GM12801 (cell line): ENCODE results near the gene CNNM3.

Experiments
- CTCF ChIP-seq: IDR thresholded peaks from one replicate; pipeline ENCODE4 v1.5.1; 2011; ENCODE audit warnings: control low read depth; ENCODE audit not compliant: insufficient read length; ENCODE audit errors: extremely low read depth

Gene CNNM3

GRCh38 chr2:96877631-96878092, 61.6 kb downstream of the CNNM3 start:
- no peak for TF ChIP-seq CTCF

- TF ChIP-seq CTCF: no peak
Observed at GRCh38 chr2:96878171-96878570, 62.1 kb downstream of the CNNM3 start.

- TF ChIP-seq CTCF: no peak
Observed at GRCh38 chr2:96878796-96879544, 62.9 kb downstream of the CNNM3 start.

- no peak for TF ChIP-seq CTCF
Observed at GRCh38 chr2:96879545-96880040, 63.5 kb downstream of the CNNM3 start.

GRCh38 chr2:96880891-96881273, 64.8 kb downstream of the CNNM3 start:
- no peak for TF ChIP-seq CTCF

GRCh38 chr2:96881349-96882195, 65.5 kb downstream of the CNNM3 start:
- TF ChIP-seq CTCF: no peak

- no peak for TF ChIP-seq CTCF
Observed at GRCh38 chr2:96882230-96882629, 66.2 kb downstream of the CNNM3 start.
